ENCODE results near the gene MSI2. TPM values are rescaled to one million over a fixed set of nuclear protein-coding genes. Genes with fewer than 3 reads are reported as not detected.

Gene MSI2
- total and polyA plus RNA-seq, 7 experiments from 2014 or later, result 3.3 to 169 (median 125) TPM

DNA sequence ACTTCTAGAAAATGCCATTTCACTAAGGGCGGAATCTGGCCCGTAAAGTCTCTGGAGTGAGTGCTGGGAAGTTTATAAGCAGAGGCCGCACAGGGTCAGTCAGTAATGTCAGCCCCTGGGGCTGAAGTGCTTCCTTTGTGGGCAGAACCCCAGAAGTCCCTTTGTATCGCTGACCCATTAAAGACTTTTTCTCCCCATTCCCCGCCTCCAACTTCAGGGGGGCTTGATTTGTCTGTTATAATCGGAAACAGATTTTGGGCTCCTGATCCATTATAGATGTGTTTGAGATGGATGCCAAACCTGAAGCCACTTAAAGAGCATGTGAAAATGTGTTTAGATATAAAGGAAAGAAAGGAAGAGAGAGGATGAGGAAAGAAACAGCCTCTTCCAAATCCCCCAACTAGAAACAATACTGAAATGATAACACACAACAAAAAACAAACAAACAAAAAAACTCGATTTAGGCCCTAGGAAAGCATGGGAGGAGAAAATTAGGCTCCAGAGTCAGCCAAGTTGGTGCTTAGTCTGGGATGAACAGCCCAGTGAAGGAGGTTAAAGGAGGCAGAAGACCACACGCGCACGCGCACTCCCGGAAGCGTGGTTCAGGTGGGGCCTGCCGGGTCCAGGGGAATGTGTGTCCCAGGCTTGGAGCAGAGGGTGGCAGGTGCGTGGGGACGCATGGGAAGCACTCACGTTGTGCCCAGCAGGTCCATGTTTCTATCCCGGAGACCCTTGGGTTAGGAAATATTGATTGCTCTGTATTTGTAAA is 27.1 kb downstream of the MSI2 start:
- no peak overlapping the region for H3K4me3 ChIP-seq (ENCODE audit: low read length)
- Mint-ChIP-seq H3K9me3 (peaks cover 0 to 2% (median 0%) of the 10 kb centered on the region in 11 donors), H3K4me3 (peak overlapping the region in 7 of 10 donors; percentile 2 to 63 (median 33)), H3K4me1 (peaks cover 59 to 95% (median 90%) of the 10 kb centered on the region in 7 donors), H3K27ac (peak overlapping the region in 8 of 9 donors; percentile 22 to 93 (median 56)), H3K36me3 (peaks cover 0 to 35% (median 17%) of the 10 kb centered on the region in 5 donors), H3K27me3 (no peaks in the 10 kb centered on the region)
- intact Hi-C loops (cut with micrococcal nuclease), result loop anchor here in 1 of 2 donors (5.0 kb wide), 1 partner anchor 41 kb away; no protein-coding TSS in a partner anchor
- ATAC-seq (no peak), DNase-seq (no peak)
- POLR2A ChIA-PET, result interaction anchor here (1.2 kb wide), 1 partner anchor 11 kb away, joined by 4 read pairs; no protein-coding TSS in a partner anchor
- no peaks in the 10 kb centered on the region for H3K9me3 ChIP-seq (ENCODE audit: control insufficient read depth in 2 of 3, low read length in 3 of 3)
- H3K27ac ChIP-seq (ENCODE audit: low read depth, low read length), result no peak overlapping the region
- peaks cover 0 to 5% (median 0%) of the 10 kb centered on the region in 3 experiments for H3K36me3 ChIP-seq (ENCODE audit: control insufficient read depth in 2 of 3, insufficient read depth in 3 of 3, low read length in 3 of 3)
- H3K4me1 ChIP-seq (ENCODE audit: control insufficient read depth in 2 of 2, insufficient read depth in 2 of 2, low read length in 2 of 2), result peaks cover 24 to 34% of the 10 kb centered on the region in 2 donors
- CTCF ChIA-PET, result no interaction called here
- H3K27me3 ChIP-seq (ENCODE audit: control insufficient read depth in 2 of 2, insufficient read depth in 2 of 2, low read length in 2 of 2), result no peaks in the 10 kb centered on the region

DNA sequence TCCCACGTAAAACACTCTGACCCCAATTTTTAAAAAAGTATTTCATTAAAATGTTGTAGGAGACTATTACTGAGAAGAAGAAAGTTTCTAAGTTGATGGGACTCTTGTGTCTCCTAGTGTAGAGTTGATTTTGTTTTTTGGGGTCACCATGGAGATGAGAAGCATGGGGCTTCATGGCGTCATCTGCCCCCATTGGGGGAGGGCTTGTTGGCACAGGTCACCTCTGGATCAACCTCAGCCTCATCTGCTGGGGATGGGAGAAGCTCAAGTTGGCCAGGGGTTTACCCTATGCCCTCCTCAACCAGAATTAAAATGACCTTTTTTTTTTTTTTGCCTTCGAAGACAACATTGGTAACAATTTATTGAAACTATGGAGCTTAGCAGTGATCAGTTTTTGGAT is 28.3 kb downstream of the MSI2 start:
- ChIA-PET CTCF (interaction anchor here (0.9 kb wide), 1 partner anchor 42 kb away, joined by 6 read pairs; no protein-coding TSS in a partner anchor), POLR2A (no interaction called here)
- H3K27ac Mint-ChIP-seq, result peak overlapping the region; percentile 55 to 93 (median 79)
- H3K4me3 Mint-ChIP-seq, result peak overlapping the region; percentile 66 to 85 (median 75)
- no peaks in the 10 kb centered on the region for H3K36me3 ChIP-seq (ENCODE audit: control insufficient read depth in 2 of 3, insufficient read depth in 3 of 3, low read length in 3 of 3)
- DNase-seq (peak in 4 of 9 donors; percentile 7 to 26 (median 19)), ATAC-seq (peak; percentile 55)
- H3K9me3 ChIP-seq (ENCODE audit: control insufficient read depth in 2 of 3, low read length in 3 of 3), result no peaks in the 10 kb centered on the region
- no peaks in the 10 kb centered on the region for H3K27me3 ChIP-seq (ENCODE audit: control insufficient read depth in 2 of 2, insufficient read depth in 2 of 2, low read length in 2 of 2)
- peak overlapping the region; percentile 18 for H3K27ac ChIP-seq (ENCODE audit: low read depth, low read length)
- peaks cover 24 to 34% of the 10 kb centered on the region in 2 donors for H3K4me1 ChIP-seq (ENCODE audit: control insufficient read depth in 2 of 2, insufficient read depth in 2 of 2, low read length in 2 of 2)
- H3K4me3 ChIP-seq (ENCODE audit: low read length), result peak overlapping the region; percentile 20
- H3K36me3 Mint-ChIP-seq, result peaks cover 0 to 27% (median 9%) of the 10 kb centered on the region in 5 donors
- intact Hi-C loops (cut with micrococcal nuclease), result loop anchor here (2.0 to 5.0 kb wide), 3 partner anchors 28 to 388 kb away; partner anchors contain the start of gene MSI2 (in 1 of the 2)
- peaks cover 61 to 90% (median 88%) of the 10 kb centered on the region in 7 donors for H3K4me1 Mint-ChIP-seq
- peaks cover 0 to 2% (median 0%) of the 10 kb centered on the region in 11 donors for H3K9me3 Mint-ChIP-seq
- no peaks in the 10 kb centered on the region for H3K27me3 Mint-ChIP-seq

DNA sequence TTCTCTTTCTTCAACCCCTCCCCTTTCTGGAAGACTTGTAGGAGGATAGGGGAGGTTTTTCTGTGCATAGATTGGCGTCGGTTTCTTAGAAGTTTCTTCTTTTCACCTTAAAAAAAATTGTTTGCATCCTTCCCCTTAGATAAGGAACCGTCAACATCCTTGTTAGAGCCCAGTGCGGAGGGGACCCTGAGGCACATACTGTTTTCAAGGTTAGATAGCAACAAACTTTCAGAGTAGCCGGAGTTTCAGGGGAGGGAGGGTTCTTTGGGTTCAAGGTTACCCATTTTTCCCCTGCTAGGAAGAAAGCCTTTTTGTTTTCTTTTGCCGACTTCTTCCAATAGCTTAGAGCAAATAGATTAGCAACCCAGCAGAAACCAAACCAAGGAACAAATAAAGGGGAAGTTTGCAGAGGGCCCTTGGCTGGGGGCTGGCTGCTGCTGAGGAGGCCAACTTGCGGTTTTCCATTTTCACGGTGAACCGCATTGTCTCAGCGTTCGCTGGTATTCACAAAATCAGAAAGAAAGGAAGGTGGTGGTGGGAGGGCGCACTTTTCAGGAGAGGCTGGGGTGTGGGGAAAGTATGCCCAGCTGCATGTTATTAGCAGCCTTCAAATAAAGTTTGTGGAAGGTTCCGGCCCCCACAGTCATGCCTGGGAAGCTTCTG is 28.8 kb downstream of the MSI2 start:
- H3K27me3 ChIP-seq (ENCODE audit: control insufficient read depth in 2 of 2, insufficient read depth in 2 of 2, low read length in 2 of 2), result no peaks in the 10 kb centered on the region
- no peaks in the 10 kb centered on the region for H3K27me3 Mint-ChIP-seq
- ChIA-PET CTCF (interaction anchor here (0.9 kb wide), 1 partner anchor 42 kb away, joined by 6 read pairs; no protein-coding TSS in a partner anchor), POLR2A (interaction anchor here (0.5 to 1.4 kb wide), 2 partner anchors 10 to 222 kb away, joined by 3 to 9 read pairs; no protein-coding TSS in a partner anchor)
- H3K4me1 Mint-ChIP-seq, result peaks cover 60 to 90% (median 88%) of the 10 kb centered on the region in 7 donors
- H3K36me3 Mint-ChIP-seq, result peaks cover 0 to 24% (median 14%) of the 10 kb centered on the region in 5 donors
- peak overlapping the region; percentile 55 to 93 (median 79) for H3K27ac Mint-ChIP-seq
- intact Hi-C loops (cut with micrococcal nuclease), result loop anchor here (1.0 to 5.0 kb wide), 5 partner anchors 10 to 388 kb away; partner anchors contain the start of gene MSI2 (in 1 of the 2)
- H3K9me3 Mint-ChIP-seq, result peaks cover 0 to 1% (median 0%) of the 10 kb centered on the region in 11 donors
- H3K27ac ChIP-seq (ENCODE audit: low read depth, low read length), result peak overlapping the region; percentile 18
- peaks cover 24 to 34% of the 10 kb centered on the region in 2 donors for H3K4me1 ChIP-seq (ENCODE audit: control insufficient read depth in 2 of 2, insufficient read depth in 2 of 2, low read length in 2 of 2)
- ATAC-seq, result peak; percentile 75
- peak overlapping the region; percentile 70 to 85 (median 75) for H3K4me3 Mint-ChIP-seq
- peak overlapping the region; percentile 20 for H3K4me3 ChIP-seq (ENCODE audit: low read length)
- DNase-seq, result peak in 8 of 9 donors; percentile 4 to 75 (median 16)
- no peaks in the 10 kb centered on the region for H3K9me3 ChIP-seq (ENCODE audit: control insufficient read depth in 2 of 3, low read length in 3 of 3)
- H3K36me3 ChIP-seq (ENCODE audit: control insufficient read depth in 2 of 3, insufficient read depth in 3 of 3, low read length in 3 of 3), result no peaks in the 10 kb centered on the region

DNA sequence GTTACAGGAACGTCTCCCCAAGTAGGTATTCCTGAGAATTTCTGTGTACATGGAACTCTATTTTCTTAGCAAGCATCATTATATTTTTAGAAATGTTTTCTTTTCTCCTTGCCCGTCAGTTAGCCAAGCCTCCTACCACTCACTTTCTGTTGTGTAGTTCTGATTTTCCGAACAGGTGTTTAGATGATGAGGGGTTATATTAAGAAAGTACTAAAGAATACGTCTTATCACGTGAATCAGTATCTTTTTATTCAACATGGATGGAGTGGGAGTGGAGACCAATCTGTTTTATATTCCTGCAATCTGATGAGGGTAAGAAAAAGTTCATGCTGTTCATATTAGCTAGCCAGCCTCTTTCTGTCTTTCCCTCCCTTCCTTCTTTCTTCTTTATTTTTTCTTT is 29.4 kb downstream of the MSI2 start:
- H3K9me3 ChIP-seq (ENCODE audit: control insufficient read depth in 2 of 3, low read length in 3 of 3), result no peaks in the 10 kb centered on the region

DNA sequence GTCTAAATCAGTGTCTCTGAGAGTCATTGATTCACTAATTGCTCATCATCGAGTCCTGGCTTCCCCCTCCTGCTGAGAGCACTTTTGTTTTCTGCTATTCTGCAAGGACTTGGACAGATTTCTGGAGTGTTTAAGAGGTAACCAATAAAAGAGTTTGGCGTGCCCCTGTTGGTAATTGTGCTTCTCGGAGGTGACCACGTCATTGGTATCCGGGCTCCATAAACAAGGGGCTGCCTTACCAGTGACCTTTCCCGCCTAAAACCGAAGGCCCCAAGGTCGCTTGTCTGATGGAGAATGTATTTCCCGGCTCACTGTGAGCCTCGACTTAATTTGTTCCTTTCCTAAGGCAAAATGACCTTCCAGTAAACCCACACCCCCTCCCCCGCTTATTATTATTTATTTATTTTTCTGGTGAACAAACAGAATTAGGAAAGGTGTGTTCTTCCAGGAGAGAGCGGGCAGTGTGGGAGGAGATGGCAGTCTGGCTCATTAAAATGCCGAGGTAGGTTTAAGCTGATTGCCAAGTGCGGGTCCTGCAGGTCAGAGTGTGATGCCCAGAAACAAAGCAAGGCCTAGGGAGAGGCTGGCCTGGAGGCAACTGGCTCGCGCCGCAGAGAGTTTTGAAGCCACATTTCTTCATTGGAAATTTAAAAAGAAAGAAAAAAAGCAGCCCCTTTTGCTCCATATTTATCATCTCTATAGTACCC is 30.2 kb downstream of the MSI2 start:
- no peaks in the 10 kb centered on the region for H3K9me3 ChIP-seq (ENCODE audit: control insufficient read depth in 2 of 3, low read length in 3 of 3)
- ChIA-PET POLR2A (interaction anchor here (1.4 kb wide), 1 partner anchor 9 kb away, joined by 9 read pairs; no protein-coding TSS in a partner anchor), CTCF (no interaction called here)
- DNase-seq (no peak), ATAC-seq (no peak)
- peak overlapping the region in 4 of 10 donors; percentile 71 to 83 (median 76) for H3K4me3 Mint-ChIP-seq
- no peaks in the 10 kb centered on the region for H3K27me3 ChIP-seq (ENCODE audit: control insufficient read depth in 2 of 2, insufficient read depth in 2 of 2, low read length in 2 of 2)
- H3K27ac ChIP-seq (ENCODE audit: low read depth, low read length), result no peak overlapping the region
- no peaks in the 10 kb centered on the region for H3K9me3 Mint-ChIP-seq
- peaks cover 0 to 21% (median 14%) of the 10 kb centered on the region in 5 donors for H3K36me3 Mint-ChIP-seq
- peaks cover 53 to 84% (median 77%) of the 10 kb centered on the region in 7 donors for H3K4me1 Mint-ChIP-seq
- intact Hi-C loops (cut with micrococcal nuclease), result no loop called here
- peaks cover 0 to under 1% (median 0%) of the 10 kb centered on the region in 3 experiments for H3K36me3 ChIP-seq (ENCODE audit: control insufficient read depth in 2 of 3, insufficient read depth in 3 of 3, low read length in 3 of 3)
- no peaks in the 10 kb centered on the region for H3K27me3 Mint-ChIP-seq
- H3K4me1 ChIP-seq (ENCODE audit: control insufficient read depth in 2 of 2, insufficient read depth in 2 of 2, low read length in 2 of 2), result peaks cover 17 to 26% of the 10 kb centered on the region in 2 donors
- H3K27ac Mint-ChIP-seq, result peak overlapping the region in 6 of 9 donors; percentile 12 to 93 (median 78)
- H3K4me3 ChIP-seq (ENCODE audit: low read length), result no peak overlapping the region

More for the DNA sequence above, 29.4 kb downstream of the MSI2 start:
- no peaks in the 10 kb centered on the region for H3K9me3 Mint-ChIP-seq
- Histone ChIP-seq H3K27ac (ENCODE audit: low read depth, low read length) (no peak overlapping the region), H3K27me3 (ENCODE audit: control insufficient read depth in 2 of 2, insufficient read depth in 2 of 2, low read length in 2 of 2) (no peaks in the 10 kb centered on the region), H3K4me1 (ENCODE audit: control insufficient read depth in 2 of 2, insufficient read depth in 2 of 2, low read length in 2 of 2) (peaks cover 24 to 34% of the 10 kb centered on the region in 2 donors), H3K4me3 (ENCODE audit: low read length) (peak overlapping the region; percentile 20), H3K36me3 (ENCODE audit: control insufficient read depth in 2 of 3, insufficient read depth in 3 of 3, low read length in 3 of 3) (no peaks in the 10 kb centered on the region)
- DNase-seq, result no peak
- intact Hi-C loops (cut with micrococcal nuclease), result loop anchor here (1.0 to 2.0 kb wide), 4 partner anchors 10 to 387 kb away; partner anchors contain the start of gene MSI2 (in 1 of the 2)
- CTCF ChIA-PET, result no interaction called here
- H3K27me3 Mint-ChIP-seq, result no peaks in the 10 kb centered on the region
- peak overlapping the region; percentile 70 to 85 (median 75) for H3K4me3 Mint-ChIP-seq
- ATAC-seq, result no peak
- H3K4me1 Mint-ChIP-seq, result peaks cover 58 to 85% (median 83%) of the 10 kb centered on the region in 7 donors
- peak overlapping the region in 8 of 9 donors; percentile 54 to 93 (median 78) for H3K27ac Mint-ChIP-seq
- peaks cover 0 to 22% (median 14%) of the 10 kb centered on the region in 5 donors for H3K36me3 Mint-ChIP-seq
- POLR2A ChIA-PET, result interaction anchor here (1.4 kb wide), 1 partner anchor 10 kb away, joined by 9 read pairs; no protein-coding TSS in a partner anchor

Data from naive thymus-derived CD4-positive, alpha-beta T cell (primary cell).